GM18508 (cell line): ENCODE measurements around the gene KCNJ14.

Experiments used
- ATAC-seq: cut with Tn5 transposase; IDR thresholded peaks from one replicate; pipeline ENCODE4 v1.9.1; 2021; ENCODE audit warnings: moderate number of reproducible peaks; ENCODE audit not compliant: insufficient read depth, unreplicated experiment

The KCNJ14 gene

GRCh38 chr19:48444936-48445200, 10.5 kb upstream of the KCNJ14 start:
- ATAC-seq: no peak

- peak; percentile 20 for ATAC-seq
These were observed 10.1 kb upstream of the KCNJ14 start for GRCh38 chr19:48445256-48445605.

- peak; percentile 57 for ATAC-seq
These were observed 9.5 kb upstream of the KCNJ14 start, which contains the start of gene GRWD1 for GRCh38 chr19:48445606-48446481. Gene GRWD1 (plus strand): TSS chr19:48445983. CDS start chr19:48446006, 23 bp downstream.

- no peak for ATAC-seq
These were observed 8.8 kb upstream of the KCNJ14 start for GRCh38 chr19:48446579-48446978.

- no peak for ATAC-seq
These were observed 6.8 kb upstream of the KCNJ14 start for GRCh38 chr19:48448563-48448962.

GRCh38 chr19:48450441-48450840, 4.9 kb upstream of the KCNJ14 start:
- no peak for ATAC-seq

- ATAC-seq: no peak
These were observed 4.5 kb upstream of the KCNJ14 start for GRCh38 chr19:48450863-48451262.

GRCh38 chr19:48451624-48452023, 3.8 kb upstream of the KCNJ14 start:
- no peak for ATAC-seq

GRCh38 chr19:48452289-48453190, 2.8 kb upstream of the KCNJ14 start:
- no peak for ATAC-seq

GRCh38 chr19:48454150-48454730, 1.1 kb upstream of the KCNJ14 start:
- no peak for ATAC-seq

- no peak for ATAC-seq
These were observed 661 bp downstream of the KCNJ14 start for GRCh38 chr19:48455908-48456562.

GRCh38 chr19:48456864-48457263, 1.5 kb downstream of the KCNJ14 start:
- no peak for ATAC-seq

GRCh38 chr19:48458016-48458415, 2.6 kb downstream of the KCNJ14 start:
- no peak for ATAC-seq

- no peak for ATAC-seq
These were observed 6.2 kb downstream of the KCNJ14 start for GRCh38 chr19:48461651-48461981.

- ATAC-seq: no peak
These were observed 6.7 kb downstream of the KCNJ14 start for GRCh38 chr19:48461982-48462655.

GRCh38 chr19:48465215-48465614, 9.8 kb downstream of the KCNJ14 start:
- no peak for ATAC-seq

GRCh38 chr19:48466561-48467325, 11.4 kb downstream of the KCNJ14 start:
- ATAC-seq: no peak

GRCh38 chr19:48468772-48469288, 13.5 kb downstream of the KCNJ14 start:
- ATAC-seq: peak; percentile 83

GRCh38 chr19:48469289-48469881, 14.0 kb downstream of the KCNJ14 start, which contains the start of gene CYTH2:
Gene CYTH2 (plus strand): TSS chr19:48469369. CDS start chr19:48469508, 139 bp downstream.
- no peak for ATAC-seq
